Medulla oblongata (tissue), 1 donor: ENCODE results near the gene LRBA.
"Not testable (repeated sequence)": the region's sequence is repeated elsewhere in the genome, so short reads cannot be mapped to it uniquely, and the experiment has no call there.

ENCODE experiments used
- DNase-seq: peaks from one replicate; pipeline ENCODE4 v3.0.0-alpha.2; 2015; ENCODE audit errors: extremely low spot score

The LRBA gene

GRCh38 chr4:151021637-151022334 is 6.7 kb upstream of the LRBA start:
- DNase-seq, result no peak

- peak; percentile 73 for DNase-seq
These were observed 619 bp upstream of the LRBA start for GRCh38 chr4:151015459-151016347.

GRCh38 chr4:151013944-151014343 is 1.1 kb downstream of the LRBA start:
- no peak for DNase-seq

GRCh38 chr4:151013491-151013890 is 1.6 kb downstream of the LRBA start:
- no peak for DNase-seq

- no peak for DNase-seq
These were observed 2.3 kb downstream of the LRBA start for GRCh38 chr4:151012820-151013219.

GRCh38 chr4:151012376-151012775 is 2.7 kb downstream of the LRBA start:
- no peak for DNase-seq

GRCh38 chr4:151004222-151004621 is 10.9 kb downstream of the LRBA start:
- DNase-seq, result no peak

GRCh38 chr4:151000747-151001429 is 14.2 kb downstream of the LRBA start:
- DNase-seq, result no peak

GRCh38 chr4:150999086-150999485 is 16.0 kb downstream of the LRBA start:
- no peak for DNase-seq

- no peak for DNase-seq
These were observed 17.9 kb downstream of the LRBA start for GRCh38 chr4:150997141-150997540.

GRCh38 chr4:150994721-150995120 is 20.4 kb downstream of the LRBA start:
- no peak for DNase-seq

- not testable (repeated sequence) for DNase-seq
These were observed 21.5 kb downstream of the LRBA start for GRCh38 chr4:150993577-150993976.

GRCh38 chr4:150990993-150991392 is 24.1 kb downstream of the LRBA start:
- DNase-seq, result no peak

GRCh38 chr4:150990250-150990649 is 24.8 kb downstream of the LRBA start:
- no peak for DNase-seq

- DNase-seq, result no peak
These were observed 26.8 kb downstream of the LRBA start for GRCh38 chr4:150988238-150988637.

GRCh38 chr4:150987204-150987603 is 27.9 kb downstream of the LRBA start:
- DNase-seq, result no peak

- DNase-seq, result no peak
These were observed 29.0 kb downstream of the LRBA start for GRCh38 chr4:150986085-150986484.

- no peak for DNase-seq
These were observed 31.2 kb downstream of the LRBA start for GRCh38 chr4:150983851-150984250.

- no peak for DNase-seq
These were observed 32.4 kb downstream of the LRBA start for GRCh38 chr4:150982557-150983233.

- no peak for DNase-seq
These were observed 36.1 kb downstream of the LRBA start for GRCh38 chr4:150978738-150979575.
